ENCODE results near the gene MAMDC2. TPM values are rescaled to one million over a fixed set of nuclear protein-coding genes. Genes with fewer than 3 reads are reported as not detected.
A peak's percentile ranks its signal among the peaks of the same experiment; 100 is the strongest.
"Not testable (repeated sequence)": the region's sequence is repeated elsewhere in the genome, so short reads cannot be mapped to it uniquely, and the experiment has no call there.

The MAMDC2 gene
- total RNA-seq, 2 donors from 2014 or later = 13.4 to 48.1 TPM

GRCh38 chr9:70220216-70220615 is 176.6 kb downstream of the MAMDC2 start:
- intact Hi-C loops (cut with DNase I) = no loop called here
- no peak for DNase-seq (ENCODE audit: low spot score)

- intact Hi-C loops (cut with DNase I) = no loop called here
- no peak for DNase-seq (ENCODE audit: low spot score)
Observed at GRCh38 chr9:70222354-70222753, 178.7 kb downstream of the MAMDC2 start.

- no peak for DNase-seq (ENCODE audit: low spot score)
- intact Hi-C loops (cut with DNase I) = no loop called here
Observed at GRCh38 chr9:70228118-70228517, 184.5 kb downstream of the MAMDC2 start.

GRCh38 chr9:70228611-70229010 is 185.0 kb downstream of the MAMDC2 start:
- intact Hi-C loops (cut with DNase I) = no loop called here
- DNase-seq (ENCODE audit: low spot score) = no peak

- intact Hi-C loops (cut with DNase I) = no loop called here
- DNase-seq (ENCODE audit: low spot score) = no peak
Observed at GRCh38 chr9:70229026-70229425, 185.4 kb downstream of the MAMDC2 start.

- DNase-seq (ENCODE audit: low spot score) = no peak
- intact Hi-C loops (cut with DNase I) = no loop called here
Observed at GRCh38 chr9:70229579-70229978, 185.9 kb downstream of the MAMDC2 start.

- intact Hi-C loops (cut with DNase I) = loop anchor here in 1 of 2 donors (10.0 kb wide), 1 partner anchor 798 kb away; no protein-coding TSS in a partner anchor
- DNase-seq (ENCODE audit: low spot score) = no peak
Observed at GRCh38 chr9:70232476-70232875, 188.8 kb downstream of the MAMDC2 start.

- intact Hi-C loops (cut with DNase I) = loop anchor here in 1 of 2 donors (10.0 kb wide), 1 partner anchor 799 kb away; no protein-coding TSS in a partner anchor
- DNase-seq (ENCODE audit: low spot score) = not testable (repeated sequence)
Observed at GRCh38 chr9:70234208-70234607, 190.6 kb downstream of the MAMDC2 start.

GRCh38 chr9:70245952-70246351 is 202.3 kb downstream of the MAMDC2 start:
- not testable (repeated sequence) for DNase-seq (ENCODE audit: low spot score)
- intact Hi-C loops (cut with DNase I) = loop anchor here in 1 of 2 donors (10.0 kb wide), 1 partner anchor 281 kb away; no protein-coding TSS in a partner anchor

GRCh38 chr9:70250221-70250620 is 206.6 kb downstream of the MAMDC2 start:
- intact Hi-C loops (cut with DNase I) = no loop called here
- DNase-seq (ENCODE audit: low spot score) = no peak

- intact Hi-C loops (cut with DNase I) = no loop called here
- no peak for DNase-seq (ENCODE audit: low spot score)
Observed at GRCh38 chr9:70255486-70255885, 211.8 kb downstream of the MAMDC2 start.

GRCh38 chr9:70256123-70256551 is 212.5 kb downstream of the MAMDC2 start:
- intact Hi-C loops (cut with DNase I) = no loop called here
- DNase-seq (ENCODE audit: low spot score) = no peak

- intact Hi-C loops (cut with DNase I) = no loop called here
- DNase-seq (ENCODE audit: low spot score) = no peak
Observed at GRCh38 chr9:70257502-70257901, 213.9 kb downstream of the MAMDC2 start.

GRCh38 chr9:70257991-70258691 is 214.5 kb downstream of the MAMDC2 start:
- peak; percentile 81 for DNase-seq (ENCODE audit: low spot score)

GRCh38 chr9:70258692-70259511 is 215.3 kb downstream of the MAMDC2 start, which contains the start of gene SMC5:
Gene SMC5, plus strand, starts transcription at chr9:70258978. Its CDS starts 101 bp downstream, at chr9:70259079.
- peak; percentile 98 for DNase-seq (ENCODE audit: low spot score)
- intact Hi-C loops (cut with DNase I) = no loop called here

More at GRCh38 chr9:70257991-70258691, 214.5 kb downstream of the MAMDC2 start:
- intact Hi-C loops (cut with DNase I) = no loop called here

GRCh38 chr9:70259512-70259802 is 215.8 kb downstream of the MAMDC2 start:
- intact Hi-C loops (cut with DNase I) = no loop called here
- DNase-seq (ENCODE audit: low spot score) = no peak

GRCh38 chr9:70260007-70260443 is 216.4 kb downstream of the MAMDC2 start:
- peak; percentile 78 for DNase-seq (ENCODE audit: low spot score)
- intact Hi-C loops (cut with DNase I) = no loop called here

- intact Hi-C loops (cut with DNase I) = no loop called here
- DNase-seq (ENCODE audit: low spot score) = no peak
Observed at GRCh38 chr9:70260606-70261005, 217.0 kb downstream of the MAMDC2 start.

- no peak for DNase-seq (ENCODE audit: low spot score)
- intact Hi-C loops (cut with DNase I) = no loop called here
Observed at GRCh38 chr9:70261131-70261870, 217.7 kb downstream of the MAMDC2 start.

- no peak for DNase-seq (ENCODE audit: low spot score)
- intact Hi-C loops (cut with DNase I) = no loop called here
Observed at GRCh38 chr9:70262366-70262765, 218.7 kb downstream of the MAMDC2 start.
